Tibial artery (tissue), 4 donors: Measurements from ENCODE around the gene OGG1.

Experiments used
- DNase-seq, 2 donors: peaks; one replicate each; pipeline ENCODE4 v3.0.0-alpha.2; 2019
- H3K27ac ChIP-seq, 2 donors: fragments of 200-600 bp; sonication (generic) in 1 of 2; 1 replicate in 1 of 2; 2 replicates in 1 of 2; pipeline ENCODE4 v1.5.1; 2018 to 2019; ENCODE audit warnings: mild to moderate bottlenecking in 1 of 2
- H3K27me3 ChIP-seq, 2 donors: fragments of 200-600 bp; sonication (generic) in 1 of 2; one replicate each; pipeline versions ENCODE4 v1.5.1 to v1.6.0; 2016 to 2019
- H3K36me3 ChIP-seq, 3 donors: fragments of 200-600 bp; sonication (generic) in 2 of 3; one replicate each; pipeline ENCODE4 v1.5.1; 2016 to 2019; ENCODE audit warnings: mild to moderate bottlenecking in 2 of 3
- H3K4me1 ChIP-seq, 4 donors: fragments of 200-600 bp; sonication (generic) in 2 of 4; 1 replicate in 3 of 4; 2 replicates in 1 of 4; pipeline ENCODE4 v1.5.1; 2016 to 2019
- H3K4me3 ChIP-seq, 2 donors: fragments of 200-600 bp; sonication (generic) in 1 of 2; 1 replicate in 1 of 2; 2 replicates in 1 of 2; pipeline ENCODE4 v1.5.1; 2018 to 2019; ENCODE audit warnings: mild to moderate bottlenecking in 2 of 2
- H3K9me3 ChIP-seq, 3 donors: fragments of 200-600 bp; sonication (generic) in 1 of 3; one replicate each; pipeline ENCODE4 v1.5.1; 2016 to 2019
- CTCF ChIP-seq, 2 experiments: fragments of 200-600 bp in 1 of 2; fragments of 450-650 bp in 1 of 2; IDR thresholded peaks; one replicate each; pipeline ENCODE4 v1.5.1; 2017 to 2019; ENCODE audit warnings: antibody characterized with exemption in 2 of 2, mild to moderate bottlenecking in 1 of 2, moderate library complexity in 1 of 2
- intact Hi-C: fragments of 100-400 bp; cut with DNase I; formaldehyde crosslinking; loops from one replicate; pipeline ENCODE4 v1.15.0; 2023; ENCODE audit warnings: low total_unique reads

OGG1 gene

GRCh38 chr3:9721015-9721699 lies 28.6 kb upstream of the OGG1 start:
- no peaks in the 10 kb centered on the region for H3K36me3 ChIP-seq
- H3K27ac ChIP-seq = no peak overlapping the region
- no peaks in the 10 kb centered on the region for H3K9me3 ChIP-seq
- peaks cover 0 to 5% (median 1%) of the 10 kb centered on the region in 4 donors for H3K4me1 ChIP-seq
- H3K27me3 ChIP-seq = no peaks in the 10 kb centered on the region
- no peak for DNase-seq
- H3K4me3 ChIP-seq = no peak overlapping the region
- intact Hi-C loops = no loop called here
- TF ChIP-seq CTCF (IDR thresholded peaks at IDR 0.05) = no peak

- no peak for DNase-seq
- Histone ChIP-seq H3K9me3 (no peaks in the 10 kb centered on the region), H3K36me3 (no peaks in the 10 kb centered on the region), H3K4me1 (no peaks in the 10 kb centered on the region), H3K27ac (no peak overlapping the region), H3K27me3 (no peaks in the 10 kb centered on the region), H3K4me3 (no peak overlapping the region)
- intact Hi-C loops = no loop called here
- TF ChIP-seq CTCF (IDR thresholded peaks at IDR 0.05) = no peak
Measured at GRCh38 chr3:9721700-9722060, 28.1 kb upstream of the OGG1 start.

- no peak overlapping the region for H3K4me3 ChIP-seq
- DNase-seq = no peak
- no peaks in the 10 kb centered on the region for H3K9me3 ChIP-seq
- no peak overlapping the region for H3K27ac ChIP-seq
- intact Hi-C loops = no loop called here
- no peak for TF ChIP-seq CTCF (IDR thresholded peaks at IDR 0.05)
- H3K36me3 ChIP-seq = no peaks in the 10 kb centered on the region
- peaks cover 0 to 7% (median 3%) of the 10 kb centered on the region in 4 donors for H3K4me1 ChIP-seq
- H3K27me3 ChIP-seq = no peaks in the 10 kb centered on the region
Measured at GRCh38 chr3:9725775-9726515, 23.8 kb upstream of the OGG1 start.

- no peak for TF ChIP-seq CTCF (IDR thresholded peaks at IDR 0.05)
- Histone ChIP-seq H3K4me3 (no peak overlapping the region), H3K9me3 (no peaks in the 10 kb centered on the region), H3K27me3 (no peaks in the 10 kb centered on the region), H3K36me3 (peaks cover 0 to 5% (median 0%) of the 10 kb centered on the region in 3 donors), H3K4me1 (peaks cover 1 to 7% (median 4%) of the 10 kb centered on the region in 4 donors), H3K27ac (no peak overlapping the region)
- no peak for DNase-seq
- intact Hi-C loops = no loop called here
Measured at GRCh38 chr3:9727041-9727595, 22.6 kb upstream of the OGG1 start.

- peaks cover 0 to 5% (median 0%) of the 10 kb centered on the region in 3 donors for H3K36me3 ChIP-seq
- no peak for DNase-seq
- intact Hi-C loops = no loop called here
- H3K4me3 ChIP-seq = no peak overlapping the region
- no peaks in the 10 kb centered on the region for H3K27me3 ChIP-seq
- no peaks in the 10 kb centered on the region for H3K9me3 ChIP-seq
- H3K4me1 ChIP-seq = peaks cover 7 to 13% (median 10%) of the 10 kb centered on the region in 4 donors
- no peak for TF ChIP-seq CTCF (IDR thresholded peaks at IDR 0.05)
- H3K27ac ChIP-seq = no peak overlapping the region
Measured at GRCh38 chr3:9727743-9728142, 22.0 kb upstream of the OGG1 start.
